Neural progenitor cell (in vitro differentiated cells): ENCODE results near the gene USP31.

ENCODE experiments used
- EZH2 ChIP-seq: fragments of 200-600 bp; sonication (generic); IDR thresholded peaks from 2 replicates; pipeline ENCODE4 v1.6.1; 2017; ENCODE audit warnings: antibody characterized with exemption, mild to moderate bottlenecking, moderate library complexity
- EZH2phosphoT487 ChIP-seq: fragments of 200-600 bp; sonication (generic); IDR thresholded peaks from 2 replicates; pipeline ENCODE4 v1.6.1; 2017; ENCODE audit warnings: antibody characterized with exemption
- TF ChIP-seq, protein P1 (sequence below): fragments of 200-600 bp; sonication (generic); IDR thresholded peaks from 2 replicates; pipeline ENCODE4 v1.5.1; 2017; ENCODE audit warnings: antibody characterized with exemption, mild to moderate bottlenecking

DNA sequence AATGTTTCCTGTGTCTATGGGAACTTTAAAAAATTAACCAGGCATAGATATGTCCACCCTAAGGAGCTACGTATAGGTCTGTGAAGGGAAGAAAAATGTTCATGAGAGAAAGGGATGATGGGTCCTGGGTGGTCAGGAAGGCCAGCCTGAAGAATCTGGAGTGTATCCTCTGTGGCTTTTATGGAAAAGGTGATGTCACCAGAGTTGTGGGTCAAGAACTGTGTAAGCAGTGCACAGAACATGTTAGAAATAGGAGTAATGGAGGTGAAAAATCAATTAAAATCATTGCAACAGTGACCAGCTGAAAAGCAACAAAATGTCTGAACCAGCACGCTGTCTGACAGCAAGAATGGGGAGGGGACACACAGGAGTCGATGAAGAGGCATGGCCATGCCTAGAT lies 68.5 kb downstream of the USP31 start:
- TF ChIP-seq, protein P1, sequence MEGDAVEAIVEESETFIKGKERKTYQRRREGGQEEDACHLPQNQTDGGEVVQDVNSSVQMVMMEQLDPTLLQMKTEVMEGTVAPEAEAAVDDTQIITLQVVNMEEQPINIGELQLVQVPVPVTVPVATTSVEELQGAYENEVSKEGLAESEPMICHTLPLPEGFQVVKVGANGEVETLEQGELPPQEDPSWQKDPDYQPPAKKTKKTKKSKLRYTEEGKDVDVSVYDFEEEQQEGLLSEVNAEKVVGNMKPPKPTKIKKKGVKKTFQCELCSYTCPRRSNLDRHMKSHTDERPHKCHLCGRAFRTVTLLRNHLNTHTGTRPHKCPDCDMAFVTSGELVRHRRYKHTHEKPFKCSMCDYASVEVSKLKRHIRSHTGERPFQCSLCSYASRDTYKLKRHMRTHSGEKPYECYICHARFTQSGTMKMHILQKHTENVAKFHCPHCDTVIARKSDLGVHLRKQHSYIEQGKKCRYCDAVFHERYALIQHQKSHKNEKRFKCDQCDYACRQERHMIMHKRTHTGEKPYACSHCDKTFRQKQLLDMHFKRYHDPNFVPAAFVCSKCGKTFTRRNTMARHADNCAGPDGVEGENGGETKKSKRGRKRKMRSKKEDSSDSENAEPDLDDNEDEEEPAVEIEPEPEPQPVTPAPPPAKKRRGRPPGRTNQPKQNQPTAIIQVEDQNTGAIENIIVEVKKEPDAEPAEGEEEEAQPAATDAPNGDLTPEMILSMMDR: no peak
- TF ChIP-seq EZH2: no peak
- TF ChIP-seq EZH2phosphoT487: no peak
